Measurements from ENCODE around the gene SON.

GRCh38 chr21:33598051-33598450 is 55.2 kb downstream of the SON start:
- TF ChIP-seq CTCF (IDR thresholded peaks at IDR 0.05) (no peak), POLR2A (IDR thresholded peaks at IDR 0.05) (no peak)
